HG03575 (cell line): ENCODE measurements around the gene MID2.
"Not testable (repeated sequence)": the region's sequence is repeated elsewhere in the genome, so short reads cannot be mapped to it uniquely, and the experiment has no call there.

ENCODE experiments used
- ATAC-seq: cut with Tn5 transposase; IDR thresholded peaks from one replicate; pipeline ENCODE4 v1.9.1; 2021; ENCODE audit not compliant: unreplicated experiment, insufficient number of reproducible peaks, low FRiP score; ENCODE audit errors: extremely low read depth

MID2 gene

DNA sequence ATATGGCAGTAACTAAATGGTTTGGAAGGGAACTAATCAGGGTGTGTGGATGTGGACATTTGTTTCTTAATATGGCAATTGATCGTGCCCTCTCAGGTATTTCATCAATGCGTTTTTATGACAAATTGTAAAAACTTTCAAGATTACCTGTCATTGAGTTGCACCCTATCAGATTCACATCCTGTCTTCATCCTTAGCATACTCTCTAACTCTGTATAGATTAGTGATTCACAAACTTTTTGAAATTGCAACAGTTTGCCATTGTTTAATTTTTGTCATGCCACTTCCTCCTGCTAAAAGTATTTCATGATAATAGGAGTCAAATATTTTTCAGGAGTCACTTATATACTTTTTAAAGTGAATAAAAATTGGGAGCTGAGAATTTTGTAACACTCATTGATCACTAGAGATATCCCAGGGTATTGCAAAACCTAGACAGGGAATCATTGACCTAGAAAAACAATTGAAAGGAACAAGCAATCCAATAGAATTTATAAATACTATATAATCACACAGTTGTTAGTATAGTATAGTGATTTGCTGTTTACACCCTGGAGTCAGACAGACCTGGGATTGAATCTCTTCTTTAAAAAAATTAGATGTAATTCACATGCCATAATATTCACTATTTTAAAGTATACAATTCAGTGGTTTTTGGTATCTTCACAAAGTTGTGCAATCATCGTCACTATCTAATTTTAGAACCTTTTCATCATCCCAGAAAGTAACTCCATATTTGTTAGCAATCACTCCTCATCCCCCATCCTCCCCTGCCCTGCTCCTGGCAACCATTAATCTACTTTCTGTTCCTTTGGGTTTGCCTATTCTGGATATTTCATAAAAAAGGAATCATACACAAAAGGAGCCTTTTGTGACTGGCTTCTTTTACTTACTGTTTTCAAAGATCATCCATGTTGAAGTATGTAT, 8.9 kb downstream of the MID2 start:
- no peak for ATAC-seq

DNA sequence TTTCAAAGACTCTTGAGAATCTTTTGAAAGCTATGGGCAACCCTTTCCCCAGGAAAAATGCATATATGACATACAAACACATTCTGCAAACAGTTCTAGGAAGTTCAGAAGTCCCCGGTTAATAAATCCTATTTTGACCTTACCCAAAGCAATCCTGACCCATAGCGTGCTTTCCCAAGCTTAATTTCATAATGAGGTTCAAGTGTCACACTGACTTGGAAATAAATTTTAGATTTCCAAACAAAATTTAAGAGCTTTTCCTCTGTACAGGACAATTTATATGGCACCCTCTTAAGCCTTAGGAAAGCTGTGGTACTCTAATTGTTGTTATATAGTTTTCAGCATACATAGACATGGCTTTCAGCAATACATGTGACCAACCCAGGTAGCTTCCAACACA, 11.3 kb downstream of the MID2 start:
- no peak for ATAC-seq

GRCh38 chrX:107840971-107841370, 15.3 kb downstream of the MID2 start:
- ATAC-seq, result no peak

DNA sequence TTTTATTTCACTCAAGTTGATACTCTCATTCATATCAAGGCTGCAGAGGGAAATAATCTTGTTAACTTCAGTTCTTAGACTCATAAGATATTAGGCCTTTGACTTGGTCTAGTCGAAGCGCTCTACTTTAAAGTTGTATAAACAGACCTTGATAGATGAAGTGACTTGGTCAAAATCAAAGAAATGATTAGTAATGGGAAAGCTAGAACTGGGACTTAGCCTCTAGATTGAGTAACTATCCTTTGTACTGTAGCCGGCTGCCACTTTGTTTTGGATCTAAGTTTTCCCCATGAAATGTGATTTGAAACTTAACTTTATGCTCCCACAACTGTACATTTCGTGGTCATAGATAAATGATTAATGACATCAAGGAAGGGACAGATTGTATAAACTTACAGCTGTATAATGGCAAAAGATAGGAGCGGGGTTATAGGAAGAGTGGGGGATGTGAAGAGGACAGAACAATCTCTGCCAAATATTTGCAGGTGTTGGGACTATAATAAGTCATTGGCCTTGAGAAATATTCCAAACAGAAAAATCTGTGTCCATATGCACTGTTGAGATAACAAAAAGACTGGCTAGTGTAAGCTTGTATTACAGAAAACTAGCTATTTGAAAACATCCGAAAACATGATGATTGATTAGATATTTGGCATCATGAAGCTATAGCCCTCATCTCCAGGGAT, 17.2 kb downstream of the MID2 start:
- no peak for ATAC-seq

- no peak for ATAC-seq
Measured at GRCh38 chrX:107845625-107846024, 20.0 kb downstream of the MID2 start.

DNA sequence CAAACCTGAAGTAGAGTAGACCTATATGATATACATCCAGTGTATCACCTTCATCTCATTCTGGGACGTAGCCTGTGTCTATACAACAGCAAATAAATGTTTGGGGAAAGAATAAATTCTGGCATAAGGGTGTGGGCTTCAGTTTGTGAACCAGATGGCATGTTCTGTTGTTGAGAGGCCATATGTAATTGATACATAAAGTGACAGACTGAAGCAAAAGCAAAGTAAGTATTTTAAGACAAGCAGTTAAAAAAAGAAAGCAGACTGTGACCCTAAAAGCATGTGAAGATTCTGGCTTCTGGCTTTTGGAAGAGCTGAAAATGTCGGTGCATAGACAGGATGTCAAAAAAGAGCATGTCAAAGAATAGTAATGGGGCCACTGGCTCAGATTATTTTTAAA, 22.9 kb downstream of the MID2 start:
- ATAC-seq, result no peak

- no peak for ATAC-seq
Measured at GRCh38 chrX:107849747-107850421, 24.2 kb downstream of the MID2 start.

- ATAC-seq, result no peak
Measured at GRCh38 chrX:107850422-107850765, 24.7 kb downstream of the MID2 start.

- ATAC-seq, result no peak
Measured at GRCh38 chrX:107851215-107851614, 25.5 kb downstream of the MID2 start.

DNA sequence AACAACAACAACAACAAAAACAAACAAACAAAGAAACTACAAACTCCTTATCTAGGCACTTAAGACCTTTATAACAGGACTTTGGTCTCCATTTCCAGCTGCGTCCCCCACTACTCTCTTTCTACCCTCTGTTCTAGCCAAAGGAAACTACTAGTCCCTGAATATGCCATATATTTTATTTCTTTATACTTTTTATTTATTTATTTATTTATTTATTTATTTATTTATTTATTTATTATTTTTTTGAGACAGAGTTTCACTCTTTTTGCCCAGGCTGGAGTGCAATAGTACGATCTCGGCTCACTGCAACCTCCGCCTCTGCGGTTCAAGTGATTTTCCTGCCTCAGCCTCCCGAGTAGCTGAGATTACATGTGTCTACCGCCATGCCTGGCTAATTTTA, 26.0 kb downstream of the MID2 start:
- ATAC-seq, result not testable (repeated sequence)

- no peak for ATAC-seq
Measured at GRCh38 chrX:107856289-107856688, 30.6 kb downstream of the MID2 start.

DNA sequence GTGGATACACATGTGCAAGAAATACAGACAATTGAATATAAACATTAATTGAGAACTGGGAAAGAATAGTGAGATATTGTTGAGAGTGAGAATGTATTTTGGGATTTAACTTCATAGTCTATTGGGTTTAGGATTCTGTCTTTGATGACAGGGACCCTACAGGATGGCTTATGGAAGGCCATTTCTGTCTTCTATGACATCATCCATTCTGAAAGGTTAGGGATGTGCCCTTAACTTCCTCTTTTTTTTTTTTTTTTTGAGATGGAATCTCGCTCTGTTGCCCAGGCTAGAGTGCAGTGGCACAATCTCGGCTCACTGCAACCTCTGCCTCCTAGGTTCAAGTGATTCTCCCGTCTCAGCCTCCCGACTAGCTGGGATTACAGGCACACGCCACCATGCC, 31.4 kb downstream of the MID2 start:
- not testable (repeated sequence) for ATAC-seq

DNA sequence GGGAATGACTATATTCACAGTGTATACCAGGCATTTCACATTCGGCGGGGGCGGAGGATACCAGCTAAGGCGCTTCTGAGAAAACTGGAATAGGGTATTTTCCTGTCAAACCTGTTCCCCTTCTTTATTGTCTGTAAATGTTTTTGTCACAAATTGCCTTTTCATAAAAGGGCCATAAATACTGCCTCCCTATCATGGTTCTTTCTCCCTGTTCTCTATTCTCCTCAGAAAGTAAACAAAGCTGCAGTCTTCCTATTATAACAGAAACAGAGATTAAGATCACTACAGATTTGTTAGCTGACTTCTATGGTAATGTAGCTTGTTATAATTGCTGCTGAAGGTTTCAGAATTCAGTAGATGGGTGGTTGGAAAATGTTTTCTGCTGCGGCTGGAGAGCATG, 32.2 kb downstream of the MID2 start:
- ATAC-seq, result no peak

GRCh38 chrX:107861056-107861455, 35.4 kb downstream of the MID2 start:
- ATAC-seq, result no peak

DNA sequence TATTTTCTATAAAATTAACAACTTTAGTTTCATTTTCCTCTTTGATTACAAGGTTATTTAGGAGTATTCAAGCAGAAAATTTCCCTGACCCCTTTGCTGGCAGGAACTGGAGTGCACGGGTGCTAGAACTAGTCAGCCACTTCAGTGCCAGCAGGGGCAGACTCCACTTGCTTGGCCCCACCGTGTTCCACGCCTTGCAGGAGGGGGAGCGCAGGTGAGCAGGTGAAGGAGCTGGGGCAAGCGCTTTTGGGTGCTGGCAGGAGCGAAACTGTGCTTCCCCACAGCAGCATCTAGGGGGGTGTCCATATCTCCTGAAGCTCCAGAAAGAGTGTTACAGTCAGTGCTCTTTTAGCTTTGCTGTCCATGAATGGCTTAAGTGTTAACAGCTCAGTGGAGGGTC, 45.5 kb downstream of the MID2 start:
- no peak for ATAC-seq

- ATAC-seq, result no peak
Measured at GRCh38 chrX:107878106-107878505, 52.4 kb downstream of the MID2 start.

- ATAC-seq, result no peak
Measured at GRCh38 chrX:107880054-107880610, 54.5 kb downstream of the MID2 start.

DNA sequence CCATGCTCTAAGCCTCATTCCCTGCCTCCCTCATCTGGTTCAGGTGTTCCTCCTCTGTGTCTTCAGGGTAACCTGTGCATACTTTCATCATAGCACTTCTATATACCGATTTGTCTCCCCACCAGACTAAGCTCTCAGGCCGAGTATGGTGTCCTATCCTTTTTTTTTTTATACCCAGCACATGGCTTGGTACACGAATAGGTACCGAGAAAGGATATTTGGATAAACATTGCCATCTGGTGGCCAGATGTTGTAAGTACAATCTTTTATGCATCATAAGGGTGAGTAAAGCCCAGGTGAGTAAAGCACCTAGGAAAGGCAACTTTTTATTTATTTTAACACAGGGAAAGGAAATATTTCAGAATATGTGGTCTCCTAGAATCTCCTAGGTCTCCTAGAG, 68.4 kb downstream of the MID2 start:
- ATAC-seq, result no peak

DNA sequence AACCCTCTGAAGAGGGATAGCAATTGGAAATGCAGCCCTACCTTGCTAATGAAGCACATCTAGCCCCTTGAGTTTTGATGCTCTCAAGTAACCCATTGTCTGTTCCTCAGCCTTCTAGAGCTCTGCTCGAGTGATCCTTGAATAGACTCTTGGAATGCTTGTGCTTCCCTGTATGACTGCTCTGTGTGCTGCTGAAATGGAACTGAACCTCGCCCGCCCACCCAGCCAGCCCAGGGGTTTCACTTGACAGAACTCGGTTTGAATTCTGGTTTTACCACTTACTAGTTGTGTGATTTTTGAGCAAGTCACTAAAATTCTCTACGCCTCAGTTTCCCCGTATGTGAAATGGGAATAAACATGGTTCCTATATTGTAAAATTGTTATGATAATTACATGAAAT, 77.1 kb downstream of the MID2 start:
- ATAC-seq, result no peak

DNA sequence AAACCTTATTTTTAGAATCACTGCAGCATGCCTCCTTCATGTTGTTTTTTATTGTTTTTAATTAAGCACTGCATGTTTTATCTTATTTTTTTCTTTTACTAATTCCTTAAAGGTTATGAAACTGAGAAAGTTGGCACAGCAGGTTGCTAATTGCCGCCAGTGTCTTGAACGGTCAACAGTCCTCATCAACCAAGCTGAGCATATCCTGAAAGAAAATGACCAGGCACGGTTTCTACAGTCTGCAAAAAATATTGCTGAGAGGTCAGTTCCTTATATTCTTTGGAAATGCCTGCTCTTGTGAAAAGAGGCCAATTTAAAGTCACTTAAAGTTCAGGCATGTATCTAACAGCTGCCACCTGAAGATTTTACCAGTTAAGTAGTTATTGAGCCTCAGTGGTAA, 79.7 kb downstream of the MID2 start:
- no peak for ATAC-seq
